ENCODE results near the gene IGF2.

The IGF2 gene

GRCh38 chr11:2171591-2172003, 32.4 kb upstream of the IGF2 start, which contains the start of gene TH:
Gene TH, minus strand, starts transcription at chr11:2171815. Its CDS starts 29 bp downstream, at chr11:2171786.
- no peak within 1 kb of the TSS for H3K4me3 ChIP-seq (ENCODE audit: control insufficient read depth, low read depth, low read length)
- TF ChIP-seq, protein P1, sequence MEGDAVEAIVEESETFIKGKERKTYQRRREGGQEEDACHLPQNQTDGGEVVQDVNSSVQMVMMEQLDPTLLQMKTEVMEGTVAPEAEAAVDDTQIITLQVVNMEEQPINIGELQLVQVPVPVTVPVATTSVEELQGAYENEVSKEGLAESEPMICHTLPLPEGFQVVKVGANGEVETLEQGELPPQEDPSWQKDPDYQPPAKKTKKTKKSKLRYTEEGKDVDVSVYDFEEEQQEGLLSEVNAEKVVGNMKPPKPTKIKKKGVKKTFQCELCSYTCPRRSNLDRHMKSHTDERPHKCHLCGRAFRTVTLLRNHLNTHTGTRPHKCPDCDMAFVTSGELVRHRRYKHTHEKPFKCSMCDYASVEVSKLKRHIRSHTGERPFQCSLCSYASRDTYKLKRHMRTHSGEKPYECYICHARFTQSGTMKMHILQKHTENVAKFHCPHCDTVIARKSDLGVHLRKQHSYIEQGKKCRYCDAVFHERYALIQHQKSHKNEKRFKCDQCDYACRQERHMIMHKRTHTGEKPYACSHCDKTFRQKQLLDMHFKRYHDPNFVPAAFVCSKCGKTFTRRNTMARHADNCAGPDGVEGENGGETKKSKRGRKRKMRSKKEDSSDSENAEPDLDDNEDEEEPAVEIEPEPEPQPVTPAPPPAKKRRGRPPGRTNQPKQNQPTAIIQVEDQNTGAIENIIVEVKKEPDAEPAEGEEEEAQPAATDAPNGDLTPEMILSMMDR (IDR thresholded peaks at IDR 0.05; ENCODE audit: control insufficient read depth, insufficient read depth, low read depth, low read length, missing control alignments): no peak
- DNase-seq (ENCODE audit: low read depth): no peak

GRCh38 chr11:2169626-2170570, 30.7 kb upstream of the IGF2 start:
- no peak overlapping the region for H3K4me3 ChIP-seq (ENCODE audit: control insufficient read depth, low read depth, low read length)
- TF ChIP-seq, protein P1 (IDR thresholded peaks at IDR 0.05; ENCODE audit: control insufficient read depth, insufficient read depth, low read depth, low read length, missing control alignments): no peak
- no peak for DNase-seq (ENCODE audit: low read depth)

- no peak overlapping the region for H3K4me3 ChIP-seq (ENCODE audit: control insufficient read depth, low read depth, low read length)
- no peak for DNase-seq (ENCODE audit: low read depth)
- TF ChIP-seq, protein P1 (IDR thresholded peaks at IDR 0.05; ENCODE audit: control insufficient read depth, insufficient read depth, low read depth, low read length, missing control alignments): no peak
These were observed 29.8 kb upstream of the IGF2 start for GRCh38 chr11:2169005-2169378.

GRCh38 chr11:2168286-2169004, 29.3 kb upstream of the IGF2 start:
- DNase-seq (ENCODE audit: low read depth): no peak
- H3K4me3 ChIP-seq (ENCODE audit: control insufficient read depth, low read depth, low read length): no peak overlapping the region
- TF ChIP-seq, protein P1 (IDR thresholded peaks at IDR 0.05; ENCODE audit: control insufficient read depth, insufficient read depth, low read depth, low read length, missing control alignments): no peak

GRCh38 chr11:2167141-2168045, 28.2 kb upstream of the IGF2 start:
- H3K4me3 ChIP-seq (ENCODE audit: control insufficient read depth, low read depth, low read length): no peak overlapping the region
- TF ChIP-seq, protein P1 (IDR thresholded peaks at IDR 0.05; ENCODE audit: control insufficient read depth, insufficient read depth, low read depth, low read length, missing control alignments): no peak
- no peak for DNase-seq (ENCODE audit: low read depth)

Data from AG09309 (cell line).